Jurkat, Clone E6-1 (cell line): ENCODE data around the gene TREM1.
"Not testable (repeated sequence)": the region's sequence is repeated elsewhere in the genome, so short reads cannot be mapped to it uniquely, and the experiment has no call there.

Experiments used
- DNase-seq: peaks from one replicate; pipeline ENCODE4 v3.0.0-alpha.2; 2011; ENCODE audit warnings: low read depth, low spot score
- H3K4me3 ChIP-seq: 2 replicates; pipeline ENCODE4 v1.5.1; 2011; ENCODE audit warnings: mild to moderate bottlenecking, low read length, control low read depth, moderate library complexity

The TREM1 gene

DNA sequence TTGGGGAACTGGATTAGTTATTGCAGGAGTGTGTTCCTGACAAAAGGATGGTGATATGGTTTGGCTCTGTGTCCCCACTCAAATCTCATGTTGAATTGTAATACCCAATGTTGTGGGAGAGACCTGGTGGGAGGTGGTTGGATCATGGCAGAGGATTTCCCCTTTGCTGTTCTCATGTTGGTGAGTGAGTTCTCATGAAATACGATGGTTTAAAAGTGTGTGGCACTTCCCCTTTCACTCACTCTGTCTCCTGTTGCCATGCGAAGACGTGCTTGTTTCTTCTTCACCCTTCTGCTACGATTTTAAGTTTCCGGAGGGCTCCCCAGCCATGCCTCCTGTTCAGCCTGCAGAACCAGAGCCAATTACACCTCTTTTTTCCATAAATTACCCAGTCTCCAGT lies 16.2 kb upstream of the TREM1 start:
- DNase-seq, result no peak

DNA sequence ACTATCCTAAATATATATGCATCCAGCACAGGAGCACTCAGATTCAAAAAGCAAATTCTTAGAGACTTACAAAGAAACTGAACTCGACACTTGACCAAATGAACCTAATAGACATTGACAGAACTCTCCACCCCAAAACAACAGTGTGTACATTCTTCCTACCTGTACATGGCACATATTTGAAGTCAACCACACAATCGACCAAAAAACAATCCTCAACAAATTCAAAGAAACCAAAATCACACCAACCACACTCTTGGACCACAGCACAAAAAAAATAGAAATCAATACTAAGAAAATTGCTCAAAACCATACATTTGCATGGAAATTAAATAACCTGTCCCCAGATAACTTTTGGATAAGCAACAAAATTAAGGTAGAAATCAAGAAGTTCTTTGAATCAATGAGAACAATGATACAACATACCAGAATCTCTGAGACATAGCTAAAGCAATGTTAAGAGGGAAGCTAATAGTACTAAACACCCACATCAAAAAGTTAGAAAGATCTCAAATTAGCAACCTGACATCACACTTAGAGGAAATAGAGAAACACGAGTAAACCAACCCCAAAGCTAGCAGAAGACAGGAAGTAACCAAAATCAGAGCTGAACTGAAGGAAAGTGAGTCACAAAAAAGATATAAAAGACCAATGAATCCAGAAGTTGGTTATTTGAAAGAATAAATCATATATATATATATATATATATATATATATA lies 12.5 kb upstream of the TREM1 start:
- H3K4me3 ChIP-seq, result no peak overlapping the region
- DNase-seq, result peak; percentile 79

More for the DNA sequence above, 16.2 kb upstream of the TREM1 start:
- no peak overlapping the region for H3K4me3 ChIP-seq

- H3K4me3 ChIP-seq, DNase-seq: not testable (repeated sequence)
Observed at GRCh38 chr6:41297248-41297647, 10.8 kb upstream of the TREM1 start.

GRCh38 chr6:41294214-41294872 lies 7.9 kb upstream of the TREM1 start:
- H3K4me3 ChIP-seq, result no peak overlapping the region
- DNase-seq, result no peak

DNA sequence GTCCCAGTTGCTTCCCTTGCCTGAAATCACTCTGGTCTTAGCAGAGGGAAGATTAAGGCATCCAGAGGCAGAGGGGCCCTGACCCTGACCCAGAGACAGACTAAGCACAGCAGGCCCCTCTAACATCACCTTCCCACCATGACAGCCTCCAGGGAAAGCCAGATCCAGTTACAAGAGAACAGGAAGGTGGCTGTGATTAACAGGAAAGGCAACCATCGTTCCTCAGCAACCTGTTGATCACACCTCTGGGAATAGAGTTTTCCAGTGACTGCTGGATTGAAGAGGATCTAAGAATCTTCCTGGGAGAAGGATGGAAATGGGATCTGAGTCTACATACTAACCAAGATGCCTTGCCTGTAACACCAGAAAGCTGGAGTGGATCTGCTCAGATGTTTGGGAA lies 5.2 kb upstream of the TREM1 start:
- no peak overlapping the region for H3K4me3 ChIP-seq
- no peak for DNase-seq

GRCh38 chr6:41289815-41290214 lies 3.3 kb upstream of the TREM1 start:
- DNase-seq, result no peak
- H3K4me3 ChIP-seq, result no peak overlapping the region

GRCh38 chr6:41288754-41289129 lies 2.3 kb upstream of the TREM1 start:
- no peak overlapping the region for H3K4me3 ChIP-seq
- DNase-seq, result no peak

- H3K4me3 ChIP-seq, result no peak overlapping the region
- no peak for DNase-seq
Observed at GRCh38 chr6:41288030-41288753, 1.7 kb upstream of the TREM1 start.

- H3K4me3 ChIP-seq, result no peak overlapping the region
- DNase-seq, result no peak
Observed at GRCh38 chr6:41284726-41285125, 1.8 kb downstream of the TREM1 start.

DNA sequence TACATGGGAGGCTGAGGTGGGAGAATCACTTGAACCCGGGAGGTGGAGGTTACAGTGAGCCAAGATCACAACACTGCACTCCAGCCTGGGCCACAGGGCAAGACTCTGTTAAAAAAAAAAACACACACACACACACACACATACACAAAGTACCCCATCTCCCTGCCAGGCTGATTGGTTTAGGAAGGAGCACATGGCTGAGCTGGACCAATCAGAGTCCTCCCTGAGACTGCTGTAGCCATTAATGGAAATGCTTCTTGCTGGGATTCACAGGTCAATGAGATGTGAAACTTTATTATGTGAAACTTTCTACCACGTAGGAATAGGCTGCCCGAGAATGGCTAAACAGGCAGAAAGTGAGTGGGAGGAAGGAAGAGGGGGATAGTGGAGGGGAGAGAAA lies 2.9 kb downstream of the TREM1 start:
- no peak overlapping the region for H3K4me3 ChIP-seq
- DNase-seq, result no peak

GRCh38 chr6:41280381-41281057 lies 6.0 kb downstream of the TREM1 start:
- DNase-seq, result no peak
- no peak overlapping the region for H3K4me3 ChIP-seq

DNA sequence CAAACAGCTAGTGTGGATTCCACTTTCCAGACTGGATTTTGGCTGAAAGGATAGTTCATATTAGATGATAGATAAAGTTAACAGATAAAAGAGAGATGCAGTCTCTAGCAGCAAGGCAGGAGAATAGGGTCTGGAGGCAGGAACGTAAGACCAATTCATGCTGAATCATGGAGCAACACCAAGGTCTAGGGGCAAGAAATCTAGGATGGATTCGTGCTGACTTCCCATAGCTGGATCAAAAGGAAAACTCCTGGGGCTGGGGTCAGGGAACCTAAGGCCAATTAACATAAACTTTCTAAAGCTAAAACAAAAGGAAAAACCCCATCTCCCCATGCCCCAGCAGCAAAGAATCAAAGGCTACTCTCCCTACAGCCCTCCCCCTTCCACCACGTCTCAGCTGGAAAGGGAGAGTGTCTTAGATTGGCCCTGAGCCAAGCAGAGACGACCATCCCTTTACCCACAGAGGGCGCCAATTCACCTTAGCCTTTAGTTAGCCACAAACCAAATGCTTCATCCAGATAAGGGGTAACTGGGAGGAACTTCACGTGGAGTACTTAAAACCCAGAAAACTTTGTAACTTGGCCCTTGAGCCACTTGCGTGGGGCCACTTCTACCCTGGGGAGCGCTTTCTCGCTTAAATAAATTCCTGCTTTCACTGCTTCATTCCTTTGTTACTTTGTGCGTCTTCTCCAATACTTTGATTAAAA lies 7.6 kb downstream of the TREM1 start:
- DNase-seq, result peak; percentile 81
- no peak overlapping the region for H3K4me3 ChIP-seq

GRCh38 chr6:41277605-41278004 lies 8.9 kb downstream of the TREM1 start:
- no peak overlapping the region for H3K4me3 ChIP-seq
- DNase-seq, result no peak

- H3K4me3 ChIP-seq, result no peak overlapping the region
- no peak for DNase-seq
Observed at GRCh38 chr6:41275489-41275888, 11.0 kb downstream of the TREM1 start.

DNA sequence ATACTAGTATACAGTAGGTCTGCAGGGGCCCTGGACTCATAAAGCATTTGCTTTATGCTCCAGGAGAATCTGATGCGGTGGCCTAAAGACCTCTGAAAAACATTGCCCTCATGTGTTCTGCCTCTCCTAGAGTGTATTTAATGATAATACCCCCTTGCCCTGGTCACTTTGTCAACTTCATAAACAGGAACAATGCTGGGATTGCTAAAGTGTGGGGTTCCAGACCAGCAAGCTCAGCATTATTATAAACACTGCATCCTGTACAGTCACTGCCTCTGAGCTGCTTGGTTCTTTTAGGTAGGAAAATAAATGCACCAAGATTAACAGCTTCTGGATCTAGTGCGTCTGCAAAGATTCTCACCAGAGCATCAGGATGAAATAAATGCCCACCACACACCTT lies 12.2 kb downstream of the TREM1 start:
- no peak for DNase-seq
- H3K4me3 ChIP-seq, result no peak overlapping the region

DNA sequence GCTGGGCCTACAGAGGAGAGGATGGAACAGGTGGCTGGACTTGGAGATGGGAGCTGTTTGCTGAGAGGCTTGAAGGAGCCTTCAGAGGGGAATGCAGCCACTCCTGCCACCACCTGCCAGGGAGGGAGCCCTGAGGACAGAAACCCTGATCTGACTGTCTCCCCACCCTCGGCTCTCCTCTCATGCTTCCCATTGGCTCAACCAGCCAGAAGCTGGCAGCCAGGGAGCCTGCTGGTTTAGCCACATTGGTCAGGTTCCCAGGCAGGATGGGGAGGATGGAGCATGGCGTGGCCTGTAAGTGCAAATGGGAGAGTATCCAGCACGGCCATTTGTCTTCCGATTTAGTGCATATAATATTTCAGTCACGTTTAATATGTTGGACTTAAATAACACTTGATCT lies 12.8 kb downstream of the TREM1 start:
- H3K4me3 ChIP-seq, result no peak overlapping the region
- no peak for DNase-seq

DNA sequence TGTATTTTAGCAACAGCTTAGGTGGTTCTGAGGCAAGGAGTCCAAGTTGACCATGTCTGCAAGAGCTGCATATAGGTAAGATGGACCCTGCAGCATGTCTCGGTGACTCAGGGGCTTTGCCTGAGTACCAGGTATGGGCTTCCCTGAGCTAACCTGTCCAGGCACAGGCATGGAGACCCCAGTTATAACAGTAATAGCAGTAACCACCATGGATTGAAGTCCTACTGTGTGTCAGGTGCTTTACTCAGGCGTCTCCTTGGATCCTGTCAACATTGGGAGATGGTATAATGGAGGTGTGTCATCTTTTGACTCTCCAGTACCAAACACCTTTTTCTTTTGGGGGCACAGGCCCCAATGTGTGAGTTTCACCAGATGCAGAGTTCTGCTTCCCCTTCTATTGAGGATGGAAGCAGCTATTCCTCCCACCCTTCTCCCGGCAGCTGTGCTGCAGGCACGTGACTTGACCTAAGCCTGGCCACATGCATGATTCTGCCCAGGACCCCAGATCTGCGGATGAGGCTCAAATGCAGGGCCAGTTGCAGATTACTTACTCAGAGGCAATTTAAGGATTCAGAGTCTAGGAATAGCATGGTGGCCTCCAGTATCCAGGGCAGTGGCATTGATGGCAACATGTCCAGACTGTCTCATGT lies 13.8 kb downstream of the TREM1 start:
- DNase-seq, result no peak
- no peak overlapping the region for H3K4me3 ChIP-seq

GRCh38 chr6:41271901-41272395 lies 14.5 kb downstream of the TREM1 start:
- DNase-seq, result peak; percentile 26
- no peak overlapping the region for H3K4me3 ChIP-seq

- no peak overlapping the region for H3K4me3 ChIP-seq
- no peak for DNase-seq
Observed at GRCh38 chr6:41269716-41270115, 16.8 kb downstream of the TREM1 start.
